ENCODE results near the gene AKAP10. TPM values are rescaled to one million over a fixed set of nuclear protein-coding genes. Genes with fewer than 3 reads are reported as not detected.

The AKAP10 gene
- total and polyA plus RNA-seq, 12 donors = 3.7 to 17.0 (median 13.8) TPM

- 66 to 72% methylated on average over 2 of the region's 2 CpGs for WGBS, 2 donors
- Histone ChIP-seq H3K36me3 (peaks cover 0 to 2% (median 0%) of the 10 kb centered on the region in 9 donors), H3K27ac (peak overlapping the region in 2 of 10 donors; percentile 84 to 91), H3K9me3 (no peaks in the 10 kb centered on the region), H3K27me3 (peaks cover 0 to 38% (median 0%) of the 10 kb centered on the region in 7 donors), H3K4me1 (peaks cover 0 to 26% (median 12%) of the 10 kb centered on the region in 9 donors), H3K4me3 (no peak overlapping the region)
- DNase-seq (no peak), ATAC-seq (no peak)
- TF ChIP-seq CTCF (IDR thresholded peaks at IDR 0.05) = no peak
- intact Hi-C loops (cut with DNase I) = loop anchor here in 5 of 10 donors (5.0 to 10.0 kb wide), 6 partner anchors 40 to 80 kb away; no protein-coding TSS in a partner anchor
Measured at GRCh38 chr17:20012017-20012536, 34.4 kb upstream of the AKAP10 start.

DNA sequence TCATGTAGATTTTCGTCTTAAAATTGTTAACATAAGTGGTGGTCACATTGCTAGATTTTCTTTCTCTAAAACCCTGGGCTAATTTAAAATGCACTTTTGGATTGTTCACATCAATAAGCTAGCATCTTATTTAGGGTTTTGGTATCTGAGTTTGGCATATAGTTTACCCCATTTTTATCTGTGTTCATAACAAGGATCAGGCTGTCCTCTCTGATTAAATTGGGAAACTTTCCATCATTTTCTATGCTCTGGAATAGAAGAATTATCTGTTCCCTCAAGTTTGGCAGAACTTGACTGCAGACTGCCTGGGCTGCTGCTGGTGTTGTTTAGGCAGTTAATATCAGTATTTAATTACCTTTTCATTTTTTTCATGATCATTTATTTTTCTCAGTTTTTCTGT is 33.3 kb upstream of the AKAP10 start:
- Histone ChIP-seq H3K36me3 (peaks cover 0 to 1% (median 0%) of the 10 kb centered on the region in 9 donors), H3K27ac (peak overlapping the region in 7 of 10 donors; percentile 77 to 91 (median 88)), H3K27me3 (peaks cover 0 to 46% (median 0%) of the 10 kb centered on the region in 7 donors), H3K9me3 (no peaks in the 10 kb centered on the region), H3K4me1 (peaks cover 0 to 26% (median 12%) of the 10 kb centered on the region in 9 donors), H3K4me3 (peak overlapping the region in 5 of 10 donors; percentile 75 to 85 (median 77))
- 76 to 77% methylated on average over 1 of the region's 1 CpG for WGBS, 2 donors
- intact Hi-C loops (cut with DNase I) = loop anchor here in 5 of 10 donors (5.0 to 10.0 kb wide), 6 partner anchors 41 to 81 kb away; no protein-coding TSS in a partner anchor
- no peak for ATAC-seq
- DNase-seq = no peak
- no peak for TF ChIP-seq CTCF (IDR thresholded peaks at IDR 0.05)

DNA sequence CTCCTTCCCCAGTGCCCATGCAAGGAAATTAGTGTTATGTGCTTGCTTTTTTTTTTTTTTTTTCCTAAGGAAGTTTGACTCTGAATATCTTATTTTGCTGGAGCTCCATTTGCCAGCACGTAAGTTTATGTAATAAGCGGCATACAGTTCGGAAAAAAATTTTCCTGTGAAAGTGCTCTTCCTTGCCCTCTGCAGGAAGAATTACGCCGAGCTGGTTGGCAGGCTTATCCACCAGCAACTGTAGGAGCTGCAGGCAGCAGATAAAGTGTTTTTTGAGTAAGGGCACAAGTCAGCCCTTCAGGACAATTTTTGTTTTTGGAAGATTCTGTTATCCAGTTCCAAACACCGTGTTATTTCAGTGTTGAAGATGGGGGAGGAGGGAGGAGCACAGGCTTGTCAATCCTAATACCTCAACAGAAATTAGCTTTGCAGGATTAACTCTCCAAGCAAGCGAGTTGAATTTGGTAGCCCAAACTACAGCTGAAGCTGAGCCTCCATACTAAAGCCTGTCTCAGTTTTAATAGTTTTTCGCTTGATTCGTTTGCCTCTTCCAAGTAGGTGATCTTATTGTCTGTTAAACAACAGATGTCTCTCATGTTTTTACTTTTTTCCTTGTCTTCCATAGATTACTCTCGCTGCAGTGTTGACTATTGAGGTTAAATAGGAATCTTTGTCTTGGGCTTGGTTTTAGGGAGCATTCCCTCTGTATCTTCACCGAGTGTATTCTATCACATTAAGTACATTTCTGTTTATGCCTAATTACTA is 32.7 kb upstream of the AKAP10 start:
- WGBS, 2 donors = 20% methylated on average over 11 of the region's 11 CpGs
- Histone ChIP-seq H3K4me3 (peak overlapping the region; percentile 75 to 89 (median 79)), H3K27me3 (peaks cover 0 to 52% (median 0%) of the 10 kb centered on the region in 7 donors), H3K9me3 (no peaks in the 10 kb centered on the region), H3K4me1 (peaks cover 0 to 26% (median 12%) of the 10 kb centered on the region in 9 donors), H3K36me3 (no peaks in the 10 kb centered on the region), H3K27ac (peak overlapping the region; percentile 77 to 91 (median 86))
- intact Hi-C loops (cut with DNase I) = loop anchor here in 5 of 10 donors (5.0 to 10.0 kb wide), 6 partner anchors 42 to 82 kb away; no protein-coding TSS in a partner anchor
- TF ChIP-seq CTCF (IDR thresholded peaks at IDR 0.05) = peak in 7 of 9 donors; percentile 15 to 65 (median 42)
- DNase-seq = peak; percentile 20 to 32
- peak; percentile 41 to 64 (median 55) for ATAC-seq
